COLO668 (cell line): ENCODE measurements around the gene PPP1R12A.

Source experiments
- DNase-seq: peaks from one replicate; lab custom pipeline; 2025; ENCODE audit not compliant: unreplicated experiment; lab: John Stamatoyannopoulos, UW

PPP1R12A gene

GRCh38 chr12:79935624-79936345 lies 888 bp upstream of the PPP1R12A start:
- no peak for DNase-seq

GRCh38 chr12:79934281-79935020 lies 446 bp downstream of the PPP1R12A start:
- peak; percentile 73 for DNase-seq

GRCh38 chr12:79933532-79934264 lies 1.2 kb downstream of the PPP1R12A start:
- DNase-seq, result no peak

- DNase-seq, result no peak
These were observed 1.9 kb downstream of the PPP1R12A start for GRCh38 chr12:79933043-79933442.

GRCh38 chr12:79932357-79932756 lies 2.5 kb downstream of the PPP1R12A start:
- DNase-seq, result no peak

GRCh38 chr12:79929065-79929464 lies 5.8 kb downstream of the PPP1R12A start:
- DNase-seq, result no peak

GRCh38 chr12:79927772-79928474 lies 7.0 kb downstream of the PPP1R12A start:
- no peak for DNase-seq

GRCh38 chr12:79926951-79927350 lies 7.9 kb downstream of the PPP1R12A start:
- no peak for DNase-seq

- DNase-seq, result no peak
These were observed 9.4 kb downstream of the PPP1R12A start for GRCh38 chr12:79925492-79925891.

- DNase-seq, result no peak
These were observed 13.1 kb downstream of the PPP1R12A start for GRCh38 chr12:79921786-79922185.

- no peak for DNase-seq
These were observed 14.3 kb downstream of the PPP1R12A start for GRCh38 chr12:79920421-79921238.

- DNase-seq, result no peak
These were observed 15.1 kb downstream of the PPP1R12A start for GRCh38 chr12:79919762-79920161.

- no peak for DNase-seq
These were observed 18.1 kb downstream of the PPP1R12A start for GRCh38 chr12:79916826-79917225.

GRCh38 chr12:79911889-79912656 lies 22.8 kb downstream of the PPP1R12A start:
- no peak for DNase-seq

GRCh38 chr12:79908366-79908765 lies 26.5 kb downstream of the PPP1R12A start:
- no peak for DNase-seq

- no peak for DNase-seq
These were observed 33.4 kb downstream of the PPP1R12A start for GRCh38 chr12:79901506-79901905.

GRCh38 chr12:79900951-79901350 lies 33.9 kb downstream of the PPP1R12A start:
- DNase-seq, result no peak

GRCh38 chr12:79900199-79900598 lies 34.7 kb downstream of the PPP1R12A start:
- no peak for DNase-seq

- DNase-seq, result no peak
These were observed 37.3 kb downstream of the PPP1R12A start for GRCh38 chr12:79897617-79898016.

- DNase-seq, result no peak
These were observed 39.1 kb downstream of the PPP1R12A start for GRCh38 chr12:79895804-79896203.
